HPDE6-E6E7 (cell line): ENCODE measurements around the gene HTRA1.

Experiments
- DNase-seq: peaks from one replicate; pipeline ENCODE4 v3.0.0; 2011; ENCODE audit warnings: missing footprints; ENCODE audit errors: extremely low spot score

The HTRA1 gene

GRCh38 chr10:122495406-122496340 is 34.3 kb downstream of the HTRA1 start:
- DNase-seq: no peak

- no peak for DNase-seq
These were observed 35.9 kb downstream of the HTRA1 start for GRCh38 chr10:122497241-122497640.

DNA sequence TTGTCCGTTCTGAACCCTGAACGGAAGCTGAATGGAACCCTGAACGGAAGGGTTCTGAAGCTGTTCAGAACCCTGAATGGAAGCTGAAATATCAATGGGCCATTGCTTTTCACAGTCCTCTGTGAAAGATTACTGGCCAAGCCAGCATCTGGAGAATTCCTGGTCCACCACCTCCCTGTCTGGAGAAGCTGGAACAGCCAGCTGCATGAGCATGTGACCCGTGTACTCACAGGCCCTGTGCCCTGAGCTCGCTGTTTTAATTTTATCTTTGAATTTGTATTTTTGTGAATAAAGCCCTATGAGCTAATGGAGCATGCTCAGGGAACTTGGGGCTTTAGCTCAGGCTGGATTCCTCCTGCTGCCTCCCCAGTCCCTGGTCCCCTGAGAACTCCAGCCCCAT is 37.2 kb downstream of the HTRA1 start:
- DNase-seq: no peak

DNA sequence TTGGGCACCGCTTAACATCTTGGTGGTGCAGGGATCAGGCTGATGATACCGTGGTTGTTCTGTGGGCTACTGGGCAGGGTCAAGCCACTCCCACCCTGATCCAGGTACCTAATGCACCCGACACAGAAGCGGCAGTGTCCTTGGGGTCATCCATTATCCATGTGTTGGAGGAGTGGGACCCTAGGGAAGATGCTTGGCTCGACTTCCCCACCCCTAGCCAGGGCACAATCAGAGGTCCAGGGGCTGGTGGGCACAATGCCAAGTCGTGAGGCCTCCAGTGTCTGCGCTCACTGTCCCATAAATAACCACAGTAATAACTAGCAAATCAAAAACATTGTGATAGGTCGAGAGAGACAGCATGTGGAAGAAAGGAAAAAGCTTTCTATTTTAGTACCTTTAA is 37.7 kb downstream of the HTRA1 start:
- DNase-seq: no peak

DNA sequence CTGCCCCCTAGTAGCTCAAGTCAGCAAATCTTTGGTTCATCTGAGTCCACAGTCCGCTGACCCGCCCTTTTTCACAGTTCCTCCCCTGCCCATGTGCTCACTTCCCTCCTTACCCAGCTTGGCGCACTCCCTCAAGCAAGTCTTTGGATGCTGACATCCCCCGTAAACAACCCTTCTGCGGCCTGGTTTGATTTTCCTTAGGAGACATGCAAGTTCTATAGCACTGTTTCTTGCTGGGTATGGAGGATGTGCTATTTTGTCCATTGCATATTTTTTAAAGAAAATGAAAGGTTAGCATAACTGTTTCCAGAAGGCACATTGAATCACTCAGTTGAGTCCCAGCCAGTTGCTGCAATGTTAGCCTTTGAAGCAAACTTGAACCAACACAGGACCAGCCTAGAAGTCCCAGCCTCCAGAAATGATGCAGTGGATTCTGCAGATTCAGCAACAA is 38.2 kb downstream of the HTRA1 start:
- no peak for DNase-seq

- no peak for DNase-seq
These were observed 38.8 kb downstream of the HTRA1 start for GRCh38 chr10:122500194-122500593.

- DNase-seq: no peak
These were observed 39.4 kb downstream of the HTRA1 start for GRCh38 chr10:122500726-122501125.

- DNase-seq: no peak
These were observed 41.7 kb downstream of the HTRA1 start for GRCh38 chr10:122503012-122503411.

DNA sequence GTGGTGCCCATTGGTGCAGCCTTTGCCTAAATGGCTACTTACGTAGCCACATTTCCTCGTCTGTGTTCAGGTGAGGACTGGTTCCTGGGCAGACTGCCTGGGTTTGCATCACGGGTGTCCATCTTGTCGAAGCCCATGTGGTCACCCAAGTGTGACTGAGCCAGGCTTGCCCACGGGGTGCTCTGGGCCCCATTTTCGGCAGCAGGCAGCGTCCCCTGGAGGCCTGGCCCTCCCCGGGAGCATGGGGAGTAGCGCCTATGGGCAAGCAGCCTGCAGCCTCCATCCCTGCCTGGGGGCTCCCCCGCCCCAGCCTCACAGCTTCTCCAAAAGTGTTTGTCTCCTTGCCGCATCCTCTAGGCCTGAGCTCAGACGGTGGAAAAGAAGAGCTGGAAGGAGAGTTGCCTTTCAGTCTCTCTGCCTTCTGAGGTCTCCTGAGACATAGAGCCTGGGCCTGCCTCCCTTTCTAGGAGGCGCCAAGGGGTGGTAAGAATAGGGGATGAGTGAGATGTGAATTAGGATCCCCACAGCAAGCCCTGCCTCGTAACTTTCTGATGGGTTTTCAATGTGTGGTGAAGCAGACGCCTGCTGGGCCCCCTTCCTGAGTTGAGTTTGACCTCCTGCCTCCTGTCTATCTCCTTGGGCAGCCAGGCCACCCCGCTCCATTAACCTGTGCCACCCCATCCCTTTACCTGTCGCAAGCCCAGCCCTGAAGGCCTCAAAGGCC is 42.7 kb downstream of the HTRA1 start:
- no peak for DNase-seq

DNA sequence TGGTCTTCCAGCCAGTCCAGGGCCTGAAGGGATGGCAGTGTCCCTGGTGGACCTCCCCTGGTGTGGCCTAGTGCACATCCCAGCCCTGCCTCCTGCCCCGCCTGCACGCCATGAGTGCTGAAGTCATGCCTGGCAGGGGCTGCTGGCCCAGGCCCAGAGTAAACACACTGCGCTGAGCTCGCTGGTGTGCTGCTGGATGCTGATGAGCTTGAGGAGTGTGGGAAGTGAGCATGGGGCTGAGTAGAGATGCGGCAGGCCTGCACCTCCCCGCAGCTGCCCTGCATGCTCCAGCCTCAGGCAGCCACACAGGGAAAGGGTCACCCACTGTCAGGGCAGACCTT is 43.2 kb downstream of the HTRA1 start:
- no peak for DNase-seq

DNA sequence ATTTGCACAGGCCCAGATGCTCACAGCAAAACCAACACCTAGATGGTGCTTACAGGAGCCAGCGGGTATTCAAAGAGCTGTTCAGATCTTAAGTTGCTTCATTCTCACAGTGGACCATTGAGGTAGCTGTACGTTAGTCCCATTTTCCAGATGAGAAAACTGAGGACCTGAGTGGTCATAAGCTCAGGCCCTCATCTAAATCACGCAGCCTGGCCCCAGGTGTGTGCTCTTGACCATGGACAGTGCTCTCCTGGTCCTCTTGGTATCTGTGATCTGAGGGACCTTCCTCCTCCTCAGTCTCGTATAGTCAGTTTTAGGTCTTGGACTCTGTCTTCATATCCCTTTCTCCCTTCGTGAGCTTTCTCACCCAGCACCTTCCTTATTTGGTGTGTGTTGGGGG is 43.7 kb downstream of the HTRA1 start:
- DNase-seq: no peak

GRCh38 chr10:122505885-122506645 is 44.7 kb downstream of the HTRA1 start:
- DNase-seq: no peak

DNA sequence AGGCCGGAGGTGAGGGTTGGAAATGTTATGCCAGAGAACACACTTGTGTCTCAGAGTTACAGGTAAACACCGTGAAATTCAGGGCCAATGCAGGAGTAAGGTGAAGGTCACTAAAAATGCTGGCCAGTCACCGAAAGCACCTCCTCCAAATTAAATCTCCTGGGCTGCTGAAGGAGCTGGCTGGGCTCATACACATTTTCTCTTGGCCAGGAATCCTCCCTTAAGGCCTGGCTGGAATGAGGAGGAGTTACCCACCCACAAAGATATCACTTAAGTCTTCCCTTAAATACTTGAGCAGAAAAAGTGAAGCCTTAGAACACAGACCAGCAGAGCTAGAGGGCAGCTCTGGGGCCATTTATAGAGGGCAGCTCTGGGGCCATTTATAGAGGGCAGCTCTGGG is 46.3 kb downstream of the HTRA1 start:
- no peak for DNase-seq

GRCh38 chr10:122508021-122508420 is 46.7 kb downstream of the HTRA1 start:
- DNase-seq: no peak

- no peak for DNase-seq
These were observed 48.0 kb downstream of the HTRA1 start for GRCh38 chr10:122509323-122509722.

GRCh38 chr10:122510326-122510725 is 49.0 kb downstream of the HTRA1 start:
- DNase-seq: peak; percentile 91

DNA sequence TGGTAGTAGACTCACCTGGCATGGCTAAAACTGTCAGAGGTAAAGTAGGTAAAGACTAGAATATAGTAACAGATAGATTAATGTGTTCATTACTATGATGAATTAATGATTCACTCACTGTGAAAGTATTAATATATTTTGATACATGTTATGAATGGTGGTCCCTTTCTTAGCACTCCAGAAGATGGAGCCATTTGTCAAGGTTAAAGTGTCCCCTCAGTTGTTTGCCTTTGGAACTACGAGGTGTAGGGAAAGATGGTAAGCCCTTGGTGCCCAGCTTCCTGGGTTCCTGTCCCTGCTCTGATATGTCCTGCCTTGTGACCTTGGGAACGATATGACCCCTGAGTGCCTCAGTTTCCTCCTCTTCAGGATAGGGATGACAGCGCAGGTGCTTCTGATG is 49.4 kb downstream of the HTRA1 start:
- DNase-seq: no peak

GRCh38 chr10:122513053-122513452 is 51.7 kb downstream of the HTRA1 start:
- DNase-seq: no peak

GRCh38 chr10:122514045-122514840 is 52.9 kb downstream of the HTRA1 start:
- DNase-seq: no peak

GRCh38 chr10:122515022-122515424 is 53.7 kb downstream of the HTRA1 start:
- DNase-seq: no peak

- no peak for DNase-seq
These were observed 54.4 kb downstream of the HTRA1 start for GRCh38 chr10:122515588-122516231.
